B cell (primary cell): ENCODE measurements around the gene SLC23A2. TPM values are rescaled to one million over a fixed set of nuclear protein-coding genes. Genes with fewer than 3 reads are reported as not detected.

Experiments
- ATAC-seq: fragments of 200-7000 bp; cut with Tn5 transposase; one replicate; pipeline ENCODE4 v1.10.0; 2021; ENCODE audit warnings: low read depth, mild to moderate bottlenecking, moderate number of reproducible peaks, moderate library complexity
- CTCF ChIA-PET: fragments of 350-600 bp; sonication (Branson Sonifier 250); formaldehyde crosslinking; loops from one replicate; lab custom pipeline; 2021; ENCODE audit warnings: antibody characterized with exemption, inconsistent platforms; lab: Charles Lee
- POLR2A ChIA-PET: fragments of 350-600 bp; sonication (Branson Sonifier 250); formaldehyde crosslinking; loops from one replicate; lab custom pipeline; 2021; ENCODE audit warnings: antibody characterized with exemption; lab: Charles Lee
- DNase-seq: peaks from one replicate; pipeline ENCODE4 v3.0.0; 2013
- H2AFZ ChIP-seq: 2 replicates; pipeline ENCODE4 v1.6.1; 2012; ENCODE audit warnings: mild to moderate bottlenecking, low read depth, low read length; ENCODE audit not compliant: insufficient read depth, poor library complexity, severe bottlenecking
- H3K27ac ChIP-seq, 2 donors: 1 replicate in 1 of 2; 2 replicates in 1 of 2; pipeline ENCODE4 v1.5.1; 2012 to 2013; ENCODE audit warnings: low read length in 2 of 2, mild to moderate bottlenecking in 2 of 2, moderate library complexity in 1 of 2
- H3K27me3 ChIP-seq, 4 experiments: fragments of 200-600 bp in 1 of 4; sonication (generic) in 1 of 4; replicated peaks in 1 of 4; 1 replicate in 2 of 4; 2 replicates in 2 of 4; pipeline versions ENCODE4 v1.6.1 to v1.7.0; 2013 to 2016; ENCODE audit warnings: low read length in 3 of 4, mild to moderate bottlenecking in 2 of 4, mixed read lengths in 1 of 4, moderate library complexity in 1 of 4; ENCODE audit not compliant: insufficient read depth in 4 of 4, control insufficient read depth in 3 of 4; ENCODE audit errors: control extremely low read depth in 1 of 4
- H3K36me3 ChIP-seq, 2 experiments: replicated peaks in 1 of 2; 1 replicate in 1 of 2; 2 replicates in 1 of 2; pipeline versions ENCODE4 v1.6.1 to v1.7.1; 2013; ENCODE audit warnings: low read length in 1 of 2; ENCODE audit not compliant: insufficient read depth in 2 of 2, control insufficient read depth in 1 of 2; ENCODE audit errors: control extremely low read depth in 1 of 2, extremely low read depth in 1 of 2
- H3K4me1 ChIP-seq, 2 donors: fragments of 200-600 bp in 1 of 2; sonication (generic) in 1 of 2; 1 replicate in 1 of 2; 2 replicates in 1 of 2; pipeline versions ENCODE4 v1.5.1 to v1.6.1; 2013 to 2017; ENCODE audit warnings: low read length in 2 of 2; ENCODE audit not compliant: control insufficient read depth in 2 of 2, insufficient read depth in 2 of 2
- H3K4me2 ChIP-seq: replicated peaks from 2 replicates; pipeline ENCODE3; 2012; ENCODE audit warnings: mild to moderate bottlenecking, low read depth, low read length; ENCODE audit not compliant: poor library complexity, severe bottlenecking
- H3K4me3 ChIP-seq, 5 experiments: fragments of 200-600 bp in 1 of 5; sonication (generic) in 1 of 5; 1 replicate in 3 of 5; 2 replicates in 2 of 5; pipeline versions ENCODE4 v1.5.1 to v1.7.0; 2011 to 2016; ENCODE audit warnings: low read length in 4 of 5, mild to moderate bottlenecking in 4 of 5, low read depth in 2 of 5, control low read depth in 1 of 5, moderate library complexity in 1 of 5; ENCODE audit not compliant: insufficient read depth in 1 of 5; ENCODE audit errors: control extremely low read depth in 1 of 5, extremely low read depth in 1 of 5
- H3K79me2 ChIP-seq: fragments of 200-600 bp; sonication (generic); one replicate; pipeline ENCODE4 v1.6.0; 2016; ENCODE audit warnings: low read length; ENCODE audit not compliant: control insufficient read depth, insufficient read depth
- H3K9ac ChIP-seq: fragments of 200-600 bp; sonication (generic); 2 replicates; pipeline ENCODE4 v1.6.1; 2017; ENCODE audit warnings: mild to moderate bottlenecking, low read length, moderate library complexity
- H3K9me3 ChIP-seq, 3 donors: one replicate each; pipeline versions ENCODE4 v1.6.1 to v1.7.1; 2013; ENCODE audit warnings: low read length in 2 of 3; ENCODE audit not compliant: control insufficient read depth in 2 of 3, insufficient read depth in 1 of 3; ENCODE audit errors: control extremely low read depth in 1 of 3
- H4K20me1 ChIP-seq: 2 replicates; pipeline ENCODE4 v1.6.0; 2012; ENCODE audit warnings: mild to moderate bottlenecking, low read length; ENCODE audit not compliant: insufficient read depth, control insufficient read depth, poor library complexity, severe bottlenecking
- H3K27ac Mint-ChIP-seq: one replicate; pipeline ENCODE4 v1.8.0; 2021; ENCODE audit warnings: mixed read lengths
- H3K27me3 Mint-ChIP-seq: one replicate; pipeline ENCODE4 v1.8.0; 2021; ENCODE audit warnings: mixed read lengths
- H3K4me1 Mint-ChIP-seq: one replicate; pipeline ENCODE4 v1.8.0; 2021; ENCODE audit warnings: mixed read lengths
- H3K4me3 Mint-ChIP-seq: one replicate; pipeline ENCODE4 v1.8.0; 2021; ENCODE audit warnings: mixed read lengths
- H3K9me3 Mint-ChIP-seq: one replicate; pipeline ENCODE4 v1.8.0; 2022; ENCODE audit warnings: mixed read lengths; ENCODE audit not compliant: insufficient read depth
- EZH2 ChIP-seq: IDR thresholded peaks from 2 replicates; pipeline ENCODE4 v1.6.1; 2012; ENCODE audit warnings: borderline replicate concordance, low read depth, mild to moderate bottlenecking, moderate library complexity, low read length; ENCODE audit not compliant: insufficient read depth, poor library complexity, severe bottlenecking
- WGBS: methylation state at CpG from one replicate; pipeline ENCODE4 v1.1.5; 2013; ENCODE audit warnings: missing lambda C conversion rate; ENCODE audit not compliant: insufficient coverage; 5-methylcytosine and 5-hydroxymethylcytosine counted together
- intact Hi-C: fragments of 100-400 bp; cut with micrococcal nuclease; formaldehyde crosslinking; loops from one replicate; pipeline ENCODE4 v1.10.0; 2022
- polyA plus RNA-seq: library from polyadenylated mRNA; depleted of rRNA; stranded (reverse); fragments of >200 nt; gene quantifications from 2 replicates; pipeline ENCODE4 v1.2.3, GENCODE V29; 2012
- total RNA-seq, 2 donors: library from RNA; stranded (reverse); fragments of 120-200 nt in 1 of 2; gene quantifications; 1 replicate in 1 of 2; 2 replicates in 1 of 2; pipeline versions ENCODE4 v1.2.3 to v1.2.4, GENCODE V29; 2013 to 2022
- TF ChIP-seq, protein P1 (sequence below): fragments of 200-600 bp; IDR thresholded peaks from one replicate; pipeline ENCODE4 v1.8.0; 2022; ENCODE audit warnings: antibody characterized with exemption, mild to moderate bottlenecking

The SLC23A2 gene
- total and polyA plus RNA-seq, 2 donors (not counting 1 experiment from before 2014, with no cell fraction given) = 23.6 to 70.7 TPM

DNA sequence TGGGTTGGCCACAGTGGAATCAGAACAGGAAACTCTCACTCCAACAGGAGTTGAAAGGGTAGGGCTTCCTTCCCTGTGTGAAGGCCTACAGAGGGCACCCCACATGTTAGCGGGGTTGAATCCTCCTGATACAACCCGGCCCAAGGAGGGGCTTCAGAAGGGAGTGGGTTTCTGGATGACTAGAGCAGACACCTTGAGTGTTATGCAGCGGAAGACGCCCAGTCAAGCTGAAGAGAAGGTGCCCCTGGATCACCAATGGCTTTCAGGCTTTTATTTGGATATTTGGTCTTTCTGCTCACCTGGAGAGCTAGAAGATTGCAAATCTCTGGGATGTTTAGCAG, 146.8 kb downstream of the SLC23A2 start:
- Histone ChIP-seq H3K9ac (no peak overlapping the region), H4K20me1 (no peaks in the 10 kb centered on the region), H3K27me3 (no peaks in the 10 kb centered on the region), H3K4me2 (no peak overlapping the region), H3K27ac (no peak overlapping the region), H3K4me3 (no peak overlapping the region), H3K4me1 (no peaks in the 10 kb centered on the region), H3K9me3 (no peaks in the 10 kb centered on the region), H2AFZ (no peak overlapping the region), H3K36me3 (peaks cover 14 to 63% of the 10 kb centered on the region in 2 experiments), H3K79me2 (no peaks in the 10 kb centered on the region)
- intact Hi-C loops = no loop called here
- 88% methylated on average over 4 of the region's 4 CpGs for WGBS
- H3K4me1 Mint-ChIP-seq = no peaks in the 10 kb centered on the region
- H3K27me3 Mint-ChIP-seq = no peaks in the 10 kb centered on the region
- ChIA-PET CTCF (no interaction called here), POLR2A (no interaction called here)
- DNase-seq (no peak), ATAC-seq (no peak)
- no peak overlapping the region for H3K27ac Mint-ChIP-seq
- H3K4me3 Mint-ChIP-seq = no peak overlapping the region
- TF ChIP-seq, protein P1, sequence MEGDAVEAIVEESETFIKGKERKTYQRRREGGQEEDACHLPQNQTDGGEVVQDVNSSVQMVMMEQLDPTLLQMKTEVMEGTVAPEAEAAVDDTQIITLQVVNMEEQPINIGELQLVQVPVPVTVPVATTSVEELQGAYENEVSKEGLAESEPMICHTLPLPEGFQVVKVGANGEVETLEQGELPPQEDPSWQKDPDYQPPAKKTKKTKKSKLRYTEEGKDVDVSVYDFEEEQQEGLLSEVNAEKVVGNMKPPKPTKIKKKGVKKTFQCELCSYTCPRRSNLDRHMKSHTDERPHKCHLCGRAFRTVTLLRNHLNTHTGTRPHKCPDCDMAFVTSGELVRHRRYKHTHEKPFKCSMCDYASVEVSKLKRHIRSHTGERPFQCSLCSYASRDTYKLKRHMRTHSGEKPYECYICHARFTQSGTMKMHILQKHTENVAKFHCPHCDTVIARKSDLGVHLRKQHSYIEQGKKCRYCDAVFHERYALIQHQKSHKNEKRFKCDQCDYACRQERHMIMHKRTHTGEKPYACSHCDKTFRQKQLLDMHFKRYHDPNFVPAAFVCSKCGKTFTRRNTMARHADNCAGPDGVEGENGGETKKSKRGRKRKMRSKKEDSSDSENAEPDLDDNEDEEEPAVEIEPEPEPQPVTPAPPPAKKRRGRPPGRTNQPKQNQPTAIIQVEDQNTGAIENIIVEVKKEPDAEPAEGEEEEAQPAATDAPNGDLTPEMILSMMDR = no peak
- TF ChIP-seq EZH2 = no peak
- H3K9me3 Mint-ChIP-seq = no peaks in the 10 kb centered on the region

DNA sequence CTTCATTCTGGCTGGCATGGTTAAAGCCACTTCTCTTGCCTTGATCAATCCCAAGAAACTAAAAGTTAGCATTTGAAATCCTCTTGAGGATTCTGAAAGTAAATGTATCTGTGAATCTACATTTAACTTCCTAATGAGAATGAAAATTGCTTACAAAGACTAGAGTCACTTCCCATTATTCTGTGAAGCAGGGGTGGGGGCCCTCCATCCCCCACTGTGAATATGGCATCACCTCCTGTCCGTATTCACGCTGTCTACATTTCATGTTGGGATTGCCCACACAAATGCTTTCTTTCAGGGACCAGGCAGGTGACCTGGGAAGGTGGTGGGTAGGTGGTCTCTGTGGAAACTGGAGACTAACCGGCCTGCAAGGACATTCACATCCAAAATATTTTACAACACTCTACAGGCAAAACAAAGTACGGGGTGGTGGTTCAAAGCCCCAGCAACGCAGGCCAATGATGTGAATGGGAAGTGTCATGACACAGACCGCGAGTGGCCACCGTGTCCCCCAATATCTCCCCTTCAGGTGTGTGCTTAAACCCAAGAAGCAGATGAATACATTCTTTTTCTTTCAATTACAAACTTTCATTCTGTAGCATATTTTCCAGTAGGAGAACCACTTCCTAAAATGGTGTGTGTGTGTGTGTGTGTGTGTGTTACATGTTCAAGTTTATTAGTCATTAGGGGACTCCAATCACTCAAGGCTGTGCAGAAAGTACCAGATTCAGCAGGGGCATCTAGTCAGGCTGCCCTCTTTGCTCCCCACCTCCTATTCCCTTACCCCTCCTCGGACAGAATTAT, 147.4 kb downstream of the SLC23A2 start:
- no peak overlapping the region for H3K4me3 Mint-ChIP-seq
- ATAC-seq (no peak), DNase-seq (no peak)
- no peak overlapping the region for H3K27ac Mint-ChIP-seq
- Histone ChIP-seq H3K9me3 (no peaks in the 10 kb centered on the region), H3K27me3 (no peaks in the 10 kb centered on the region), H3K4me2 (no peak overlapping the region), H2AFZ (no peak overlapping the region), H3K79me2 (no peaks in the 10 kb centered on the region), H3K4me1 (no peaks in the 10 kb centered on the region), H3K9ac (no peak overlapping the region), H3K36me3 (peaks cover 14 to 57% of the 10 kb centered on the region in 2 experiments), H3K27ac (no peak overlapping the region), H3K4me3 (no peak overlapping the region), H4K20me1 (no peaks in the 10 kb centered on the region)
- POLR2A ChIA-PET = no interaction called here
- intact Hi-C loops = no loop called here
- no CpG with 5 or more reads among the region's 9 CpGs for WGBS
- no peaks in the 10 kb centered on the region for H3K9me3 Mint-ChIP-seq
- no peaks in the 10 kb centered on the region for H3K27me3 Mint-ChIP-seq
- TF ChIP-seq, protein P1 = no peak
- no peak for TF ChIP-seq EZH2
- no peaks in the 10 kb centered on the region for H3K4me1 Mint-ChIP-seq
- CTCF ChIA-PET = no interaction called here
